Stimulated activated CD4-positive, alpha-beta T cell treated with anti-CD3 and anti-CD28 coated beads, Interleukin-15, amount 100 ng/mL, for 1 hour (primary cell): ENCODE data around the gene NTNG2.
"Not testable (repeated sequence)": the region's sequence is repeated elsewhere in the genome, so short reads cannot be mapped to it uniquely, and the experiment has no call there.

ENCODE experiments used
- DNase-seq, 2 donors: peaks; one replicate each; pipeline ENCODE4 v3.0.0-alpha.2; 2020; ENCODE audit warnings: low read depth in 1 of 2, low spot score in 1 of 2

The NTNG2 gene, protein sequence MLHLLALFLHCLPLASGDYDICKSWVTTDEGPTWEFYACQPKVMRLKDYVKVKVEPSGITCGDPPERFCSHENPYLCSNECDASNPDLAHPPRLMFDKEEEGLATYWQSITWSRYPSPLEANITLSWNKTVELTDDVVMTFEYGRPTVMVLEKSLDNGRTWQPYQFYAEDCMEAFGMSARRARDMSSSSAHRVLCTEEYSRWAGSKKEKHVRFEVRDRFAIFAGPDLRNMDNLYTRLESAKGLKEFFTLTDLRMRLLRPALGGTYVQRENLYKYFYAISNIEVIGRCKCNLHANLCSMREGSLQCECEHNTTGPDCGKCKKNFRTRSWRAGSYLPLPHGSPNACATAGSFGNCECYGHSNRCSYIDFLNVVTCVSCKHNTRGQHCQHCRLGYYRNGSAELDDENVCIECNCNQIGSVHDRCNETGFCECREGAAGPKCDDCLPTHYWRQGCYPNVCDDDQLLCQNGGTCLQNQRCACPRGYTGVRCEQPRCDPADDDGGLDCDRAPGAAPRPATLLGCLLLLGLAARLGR

DNA sequence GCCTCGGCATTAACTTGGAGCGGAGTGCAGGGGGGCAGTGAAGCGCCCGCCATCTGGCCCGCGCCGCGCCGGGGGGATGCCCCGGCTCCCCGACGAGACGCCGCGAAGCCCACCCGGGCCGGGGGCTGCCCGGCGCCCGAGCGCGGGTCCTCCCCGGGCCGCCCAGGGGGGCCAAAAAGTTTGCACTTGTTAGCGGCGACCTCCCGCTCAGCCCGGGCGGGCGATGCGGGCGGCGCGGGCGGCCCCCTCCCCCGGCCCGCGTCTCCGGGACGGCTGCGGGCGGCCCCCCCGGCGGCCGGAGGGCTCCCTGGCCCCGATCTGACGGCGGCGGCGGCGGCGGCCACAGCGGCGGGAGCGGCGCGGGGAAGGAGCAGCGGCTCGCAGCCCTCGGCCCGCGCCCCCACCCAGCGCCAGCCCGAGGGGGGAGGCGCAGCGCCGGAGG, at the start of gene NTNG2:
Gene NTNG2 (plus strand): TSS at position 316 of the 442 bp plus-strand sequence. CDS start 4,774 bp downstream, outside the sequence.
- DNase-seq, result no peak

DNA sequence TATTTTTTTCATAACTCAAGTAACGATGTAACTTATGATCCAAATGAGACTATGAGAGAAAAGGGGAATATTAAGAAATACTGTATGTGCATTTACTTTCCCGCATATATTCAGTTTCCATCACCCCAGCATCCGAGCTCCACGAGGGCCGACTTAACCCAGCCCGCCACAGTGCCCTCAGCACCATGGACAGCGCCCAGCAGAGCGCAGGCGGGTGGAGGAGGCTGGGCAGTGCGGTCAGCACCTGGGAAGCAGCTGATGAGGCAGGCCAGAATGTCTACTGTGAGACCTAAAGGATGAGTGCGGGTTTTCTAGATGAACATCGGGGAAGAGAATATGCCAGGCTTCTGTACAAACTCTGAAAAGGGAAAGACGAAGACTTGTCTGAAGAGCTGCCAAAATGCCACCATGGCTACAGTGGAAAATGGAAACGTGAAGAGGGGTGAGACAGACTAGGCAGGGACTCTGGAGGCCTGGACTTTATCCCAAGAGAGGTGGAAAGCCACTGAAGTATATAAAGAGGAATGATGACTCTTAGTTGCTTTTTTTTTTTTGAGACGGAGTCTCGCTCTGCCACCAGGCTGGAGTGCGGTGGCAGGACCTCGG, 47.7 kb upstream of the NTNG2 start:
- DNase-seq, result peak in 1 of 2 donors; percentile 10

DNA sequence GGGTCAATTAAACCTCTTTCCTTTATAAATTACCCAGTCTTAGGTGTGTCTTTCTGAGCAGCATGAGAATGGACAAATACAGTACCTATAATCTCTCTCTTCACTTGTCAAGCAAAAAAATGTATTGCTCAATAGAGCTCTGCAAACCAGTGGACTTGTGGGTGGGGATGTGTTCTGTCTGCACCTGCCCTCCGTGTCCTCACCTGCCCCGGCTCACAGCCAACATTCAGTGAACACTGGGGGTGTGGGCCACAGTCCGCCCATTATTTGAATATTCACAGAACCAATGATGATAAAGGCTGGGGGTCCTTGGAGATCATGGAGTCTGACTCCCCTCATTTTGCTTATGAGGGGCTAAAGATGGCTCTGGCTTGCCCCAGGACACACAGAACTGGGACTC, 45.3 kb upstream of the NTNG2 start:
- no peak for DNase-seq

DNA sequence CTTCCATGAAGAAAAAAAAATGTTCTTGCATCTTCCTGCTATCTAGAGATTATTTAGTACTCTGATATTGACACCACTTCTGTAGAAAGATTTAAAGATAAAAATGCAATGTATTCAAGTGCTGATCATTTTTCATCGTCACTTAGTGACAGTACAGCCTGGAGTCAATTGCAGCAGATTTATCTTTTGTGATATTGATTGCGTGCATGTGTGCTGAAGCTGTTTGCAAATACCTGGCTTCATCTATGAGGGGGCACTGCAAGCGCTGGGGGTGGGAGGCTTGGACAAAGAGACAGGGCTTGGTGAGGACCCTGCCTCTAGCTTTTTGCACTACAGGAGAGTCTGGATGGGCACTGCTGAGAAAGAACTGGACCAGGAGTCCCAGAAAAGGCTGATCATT, 44.2 kb upstream of the NTNG2 start:
- no peak for DNase-seq

DNA sequence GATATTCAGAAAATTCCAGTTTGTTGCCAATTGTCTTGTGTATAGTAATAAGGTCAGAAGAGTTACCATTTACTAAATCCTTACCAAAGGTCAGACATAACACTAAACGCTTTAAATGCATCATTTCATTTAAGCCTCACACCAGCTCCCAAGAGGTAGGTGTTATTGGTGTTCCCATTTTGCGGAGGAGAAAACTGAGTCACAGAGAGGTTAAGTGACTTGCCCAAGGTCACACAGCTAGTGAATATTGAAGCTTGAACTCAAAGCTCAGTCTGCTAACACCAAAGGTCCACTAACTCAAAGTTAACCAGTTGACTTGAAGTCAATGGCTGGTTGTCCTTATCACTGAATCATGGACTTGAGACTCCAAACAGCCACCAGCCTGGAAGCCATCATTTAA, 40.8 kb upstream of the NTNG2 start:
- no peak for DNase-seq

DNA sequence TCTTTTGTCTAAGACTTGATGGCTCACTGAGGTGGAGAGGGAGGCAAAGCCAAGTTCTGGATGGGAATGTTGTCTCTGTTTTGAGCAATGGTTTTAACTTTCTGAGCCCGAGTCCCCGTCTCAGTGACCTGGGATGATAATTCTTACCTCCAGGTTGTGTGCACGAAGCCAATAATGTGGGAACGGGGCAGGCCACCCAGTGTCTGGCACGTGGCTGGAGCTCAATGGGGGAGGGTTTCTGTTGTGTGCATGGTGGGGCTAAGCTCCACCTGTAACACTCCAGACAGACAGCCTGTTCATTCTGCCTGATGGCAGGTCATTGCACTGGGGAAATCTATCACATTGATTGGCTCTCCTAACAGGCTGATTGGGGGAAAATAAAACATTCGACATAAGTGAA, 37.1 kb upstream of the NTNG2 start:
- no peak for DNase-seq

DNA sequence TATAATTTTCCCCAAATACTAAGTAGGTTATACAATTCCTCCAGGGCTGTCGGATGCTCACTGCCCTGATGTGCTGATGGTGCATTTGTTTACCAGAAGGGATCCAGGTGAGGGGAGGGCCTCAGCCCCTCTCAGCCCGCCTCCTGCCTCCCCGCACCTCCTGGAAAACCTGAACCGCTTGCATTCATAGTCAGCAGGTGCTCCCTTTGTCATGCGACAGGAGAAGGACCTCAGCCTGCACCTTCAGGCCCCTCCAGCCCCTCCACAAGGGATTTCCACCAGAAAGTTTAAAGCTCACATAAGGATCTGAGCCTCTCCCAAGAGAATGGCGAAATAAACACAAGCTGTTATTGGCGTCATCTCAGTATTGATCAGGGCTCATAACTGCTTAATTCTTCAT, 36.5 kb upstream of the NTNG2 start:
- DNase-seq, result no peak

DNA sequence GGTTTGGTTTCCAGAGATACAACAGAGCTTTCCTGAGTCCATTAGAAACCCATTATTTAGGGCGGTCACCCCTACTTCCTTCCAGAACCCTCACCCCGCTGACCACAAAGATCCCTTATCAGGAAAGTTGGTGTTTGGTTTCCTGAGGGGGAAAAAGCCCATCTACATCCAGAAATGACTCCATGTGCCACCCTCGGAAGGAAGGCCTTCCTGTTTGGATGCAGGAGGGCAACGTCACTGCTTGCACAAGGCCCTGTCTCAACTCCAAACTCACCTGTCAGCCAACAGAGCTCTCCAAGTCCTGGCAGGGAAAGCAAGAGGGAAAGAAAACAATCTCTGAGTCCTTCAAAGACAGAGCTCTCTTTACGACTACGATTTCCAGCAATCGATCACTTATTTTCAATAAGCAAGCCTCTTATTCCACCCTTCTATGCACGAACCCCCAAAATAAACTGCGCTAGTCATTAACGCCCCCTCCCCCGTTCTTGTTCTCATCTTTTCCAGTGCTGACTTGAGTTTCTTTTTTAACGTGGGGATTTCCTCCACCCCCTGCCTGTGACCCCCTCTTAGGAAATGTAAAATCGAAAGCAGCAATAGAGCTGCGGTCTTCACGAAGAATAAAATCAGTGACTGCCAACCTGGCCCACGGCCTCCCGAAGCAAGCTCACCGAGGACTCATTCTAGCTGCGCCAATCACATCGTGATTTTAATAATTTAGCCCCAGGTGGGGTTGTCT, 35.7 kb upstream of the NTNG2 start:
- no peak for DNase-seq

DNA sequence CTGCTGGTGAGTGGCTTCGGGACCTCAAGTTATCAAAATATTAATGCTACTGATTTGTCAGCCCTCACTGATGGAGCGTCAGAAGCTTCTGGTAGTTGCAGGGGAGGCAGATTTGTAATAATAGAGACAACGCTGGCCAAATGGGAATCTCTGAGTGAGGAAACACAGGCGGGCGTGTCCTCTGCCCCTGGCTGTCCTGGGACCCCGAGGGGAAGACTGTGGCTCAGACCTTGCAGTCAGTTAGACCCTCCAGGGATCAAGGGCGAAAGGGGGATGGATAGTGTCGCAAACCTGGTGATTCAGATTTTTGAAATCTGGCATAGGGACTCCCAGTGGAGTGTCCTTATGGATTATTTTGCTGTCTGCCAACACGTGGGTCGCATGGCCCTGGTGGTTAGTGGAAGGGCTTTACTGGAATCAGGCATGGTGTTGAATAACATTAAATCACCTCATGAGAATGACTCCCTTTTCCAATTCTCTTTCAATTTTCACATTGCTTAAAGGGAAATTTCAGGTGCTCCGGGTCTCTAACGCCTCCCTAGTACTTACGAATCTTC, 35.1 kb upstream of the NTNG2 start:
- no peak for DNase-seq

DNA sequence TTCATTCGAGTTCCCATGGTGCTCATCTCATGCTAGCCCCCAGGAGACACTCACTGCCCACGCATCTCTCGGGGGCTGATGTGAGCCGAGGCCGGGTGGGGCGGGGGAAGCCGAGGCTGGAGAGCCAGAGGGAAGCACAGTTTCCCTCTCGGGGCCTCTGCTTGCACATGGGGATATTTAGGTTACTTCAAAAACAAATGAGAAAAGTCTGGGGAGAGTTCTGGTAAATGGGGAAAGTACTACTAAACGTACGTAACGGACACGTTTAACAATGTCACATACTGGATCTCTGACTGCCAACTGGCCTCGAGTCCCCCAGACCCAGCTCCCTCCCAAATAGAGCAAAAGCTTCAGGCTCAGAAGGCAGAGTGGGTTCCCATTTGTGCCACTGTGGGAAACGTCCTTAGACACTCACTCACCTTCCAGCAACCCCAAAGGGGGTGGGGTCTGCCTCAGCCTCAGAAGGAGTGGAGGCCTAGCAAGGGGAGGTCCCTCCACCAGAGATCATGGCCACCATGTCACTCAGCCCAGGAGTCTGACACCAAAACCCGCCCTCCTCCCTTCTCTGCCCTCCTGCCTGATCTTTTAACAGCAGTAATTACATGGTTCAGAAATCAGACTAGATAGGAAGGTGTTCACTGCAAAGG, 33.8 kb upstream of the NTNG2 start:
- no peak for DNase-seq

DNA sequence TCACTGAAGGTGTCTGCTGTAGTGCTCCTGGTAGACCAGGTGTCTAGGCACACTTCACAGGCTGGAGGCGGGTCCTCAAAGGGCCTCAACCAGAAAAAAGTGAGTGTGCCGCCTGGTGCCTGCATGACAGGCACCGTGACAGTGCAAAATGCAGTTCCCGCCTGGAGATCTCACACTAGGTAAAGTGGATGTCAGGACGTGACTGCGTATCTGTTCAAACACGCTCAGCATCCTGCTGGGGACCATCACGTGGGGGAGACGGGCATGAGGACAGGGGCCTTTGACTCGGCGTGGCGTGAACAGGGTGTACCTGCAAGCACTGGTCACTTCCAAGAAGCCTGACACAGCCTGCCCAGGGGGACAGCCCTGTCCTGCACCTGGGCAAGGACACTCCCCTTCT, 32.3 kb upstream of the NTNG2 start:
- no peak for DNase-seq

DNA sequence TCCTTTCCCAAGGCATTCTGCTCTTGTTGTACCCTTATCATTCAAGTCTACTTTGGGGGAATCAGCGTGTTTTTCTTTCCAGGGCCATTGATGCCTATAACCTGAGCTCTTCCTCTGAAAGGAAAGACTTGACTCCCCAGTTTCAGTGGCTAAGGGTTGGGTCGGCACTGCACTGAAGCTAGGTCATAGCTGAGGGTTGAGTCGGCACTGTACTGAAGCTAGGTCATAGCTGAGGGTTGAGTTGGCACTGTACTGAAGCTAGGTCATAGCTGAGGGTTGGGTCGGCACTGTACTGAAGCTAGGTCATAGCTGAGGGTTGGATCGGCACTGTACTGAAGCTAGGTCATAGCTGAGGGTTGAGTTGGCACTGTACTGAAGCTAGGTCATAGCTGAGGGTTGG, 27.8 kb upstream of the NTNG2 start:
- DNase-seq, result not testable (repeated sequence)

DNA sequence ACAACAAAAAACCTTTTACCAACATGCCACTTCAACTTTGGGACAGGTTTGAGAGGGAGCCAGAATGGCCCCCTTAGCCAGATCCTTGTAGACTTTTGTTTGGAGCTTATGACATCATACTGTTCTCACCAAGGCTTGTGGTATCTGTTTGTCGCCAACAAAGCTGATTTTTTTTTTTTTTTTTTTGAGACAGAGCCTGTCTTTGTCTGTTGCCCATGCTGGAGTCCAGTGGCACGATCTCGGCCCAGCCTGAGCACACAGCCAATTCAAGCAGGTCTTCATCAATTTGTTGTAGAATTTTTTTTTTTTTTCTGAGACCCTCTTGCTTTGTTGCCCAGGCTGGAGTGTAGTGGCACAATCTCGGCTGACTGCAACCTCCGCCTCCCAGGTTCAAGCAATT, 26.4 kb upstream of the NTNG2 start:
- no peak for DNase-seq

DNA sequence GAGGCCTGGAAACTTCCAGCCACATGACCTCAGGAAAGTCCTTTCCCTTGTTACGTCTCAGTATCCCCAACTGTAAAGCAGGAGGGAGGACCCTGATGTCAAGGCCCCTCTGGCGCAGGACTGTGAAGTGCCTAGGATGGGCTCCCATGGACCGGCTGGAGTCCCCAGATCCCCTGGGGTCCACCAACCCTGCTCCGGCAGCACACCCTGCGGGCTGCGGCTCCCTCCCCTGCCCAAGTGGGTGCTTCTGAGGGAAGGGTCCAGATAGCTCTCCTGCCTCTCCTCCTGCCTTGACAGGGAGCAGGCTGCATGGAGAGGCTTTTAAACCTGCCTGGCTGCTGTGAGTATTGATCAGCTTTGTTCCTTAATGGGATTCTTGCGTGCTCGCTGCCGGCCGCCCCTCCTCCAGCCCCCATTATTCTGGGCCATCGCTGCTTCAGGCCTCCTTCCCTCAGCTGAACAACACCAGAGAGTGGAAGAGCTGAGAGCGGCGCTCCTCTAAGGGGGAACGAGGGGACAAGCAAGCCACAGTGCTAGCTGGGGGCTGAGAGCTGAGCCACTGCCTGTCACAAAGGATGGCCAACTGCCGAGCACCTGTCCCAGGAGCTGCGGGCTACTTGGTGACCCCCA, 25.6 kb upstream of the NTNG2 start:
- DNase-seq, result no peak

DNA sequence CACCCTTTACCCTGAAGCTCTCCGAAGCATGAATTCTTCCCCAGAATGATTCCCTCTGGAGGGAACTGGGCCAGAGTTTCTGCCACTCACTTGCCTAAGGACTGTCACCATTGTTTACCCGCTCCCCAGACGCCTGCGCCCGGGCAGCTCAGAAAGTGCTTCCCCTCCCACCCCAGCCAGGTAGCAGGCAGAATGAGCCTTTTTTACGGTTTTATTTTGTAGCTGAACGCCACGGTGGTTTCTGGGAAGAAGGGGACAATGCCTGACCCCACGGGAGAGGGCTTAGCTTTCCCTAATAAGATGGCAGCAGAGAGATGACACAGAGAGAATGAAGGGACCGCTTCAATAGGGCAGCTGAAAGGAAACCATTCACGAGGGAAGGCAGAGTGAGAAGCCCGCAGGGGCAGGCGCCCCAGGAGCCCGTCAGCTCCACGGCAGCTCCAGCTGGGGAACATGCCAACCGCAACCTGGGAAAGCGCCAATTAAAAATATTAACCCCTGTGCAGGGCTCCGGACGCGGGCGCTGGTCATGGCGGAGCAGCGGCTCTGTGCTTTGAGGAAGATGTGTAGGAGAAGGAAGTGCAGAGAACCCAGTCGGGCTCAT, 20.4 kb upstream of the NTNG2 start:
- DNase-seq, result no peak

DNA sequence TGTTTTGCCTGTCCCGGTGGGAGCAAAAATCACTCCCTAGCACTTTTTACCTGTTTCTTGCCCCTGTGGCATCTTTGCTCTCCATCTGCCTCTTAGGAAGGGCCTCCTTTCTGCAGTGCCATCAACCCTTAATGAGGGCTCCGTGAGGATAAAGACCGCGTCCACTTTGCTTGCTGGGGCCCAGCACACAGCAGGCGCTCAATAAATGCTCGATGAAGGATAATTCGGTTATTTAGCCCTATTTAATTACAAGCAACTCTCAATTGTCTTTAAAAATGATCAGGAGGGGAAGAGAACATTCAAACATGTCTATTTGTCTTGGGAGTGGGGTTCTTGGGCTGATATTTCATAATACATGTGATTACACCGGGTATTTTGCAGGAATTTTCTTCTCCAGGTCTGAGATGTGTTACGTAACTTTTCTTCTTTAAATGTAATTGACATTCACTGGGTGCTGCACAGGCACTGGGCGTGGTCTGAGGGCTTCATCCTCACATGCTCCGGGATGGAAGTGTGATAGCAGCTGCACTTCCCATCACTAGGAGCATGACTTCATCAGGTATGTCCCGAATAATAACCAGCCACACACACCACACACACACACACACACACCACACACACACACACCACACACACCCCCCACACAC, 19.8 kb upstream of the NTNG2 start:
- no peak for DNase-seq

DNA sequence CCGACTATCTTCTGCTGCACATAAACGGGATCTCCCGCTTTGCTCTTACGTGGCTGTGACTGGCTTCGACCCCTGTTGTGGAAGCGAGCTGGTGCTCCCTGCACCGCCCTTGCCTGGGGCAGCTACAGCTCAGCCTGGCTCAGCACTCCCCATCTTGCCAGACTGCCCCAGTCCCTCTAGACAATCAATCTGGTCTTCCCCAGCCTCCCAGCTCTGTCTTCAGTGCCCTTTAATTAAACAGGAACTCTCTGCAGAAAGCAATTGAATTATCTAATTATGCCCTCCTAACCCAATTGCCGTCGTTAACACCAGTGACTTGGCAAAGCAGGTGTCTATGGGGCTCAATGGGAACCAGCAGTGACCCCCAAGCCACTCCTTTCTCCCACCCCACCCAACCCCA, 18.9 kb upstream of the NTNG2 start:
- no peak for DNase-seq

DNA sequence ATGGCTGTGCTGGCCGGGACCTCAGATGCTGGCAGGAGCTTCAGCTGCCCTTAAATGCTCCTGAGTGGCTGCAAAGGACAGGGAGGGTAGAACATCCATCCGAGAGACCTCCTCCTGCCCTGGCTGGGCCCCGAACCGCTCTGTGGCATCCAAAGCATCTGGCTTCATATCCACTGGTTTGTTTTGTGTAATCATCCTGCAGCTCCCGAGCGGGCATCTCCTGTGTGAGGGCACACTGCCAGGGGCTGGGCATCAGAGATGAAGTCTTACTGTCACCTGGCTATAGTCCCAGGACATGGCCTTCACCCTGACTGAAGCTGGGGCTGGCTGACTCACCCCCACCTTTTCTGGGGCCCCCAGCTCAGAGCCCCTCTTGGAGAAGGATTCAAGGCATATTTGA, 18.5 kb upstream of the NTNG2 start:
- DNase-seq, result no peak

DNA sequence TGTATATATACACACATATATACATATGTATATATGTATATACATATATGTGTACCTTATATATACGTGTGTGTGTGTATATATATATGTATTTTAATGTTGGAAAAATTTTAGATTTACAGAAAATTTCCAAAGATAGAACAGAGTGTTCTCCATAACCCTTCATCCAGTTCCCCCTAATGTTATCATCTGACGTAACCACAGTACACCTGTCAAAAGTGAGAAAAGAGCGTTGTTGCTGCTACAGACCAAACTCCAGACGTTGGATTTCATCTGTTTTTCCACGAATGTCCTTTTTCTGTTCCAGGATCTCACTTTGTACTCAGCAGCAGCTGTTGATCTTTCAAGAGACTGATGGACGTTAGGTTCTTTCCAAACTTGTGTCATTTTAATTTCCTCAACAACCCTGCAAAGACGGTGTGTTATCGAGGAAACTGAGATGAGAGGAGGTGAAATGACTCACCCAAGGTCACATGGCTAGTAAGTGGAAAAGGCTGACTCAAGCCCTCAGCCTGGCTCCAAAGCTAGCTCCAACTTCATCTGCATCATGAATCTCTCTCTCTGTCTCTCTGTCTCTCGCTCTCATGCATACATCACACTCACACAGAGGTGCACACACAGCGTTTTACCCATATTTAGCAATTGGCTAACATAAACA, 17.0 kb upstream of the NTNG2 start:
- no peak for DNase-seq
